ENCODE measurements around the gene ANKRD29. TPM values are rescaled to one million over a fixed set of nuclear protein-coding genes. Genes with fewer than 3 reads are reported as not detected.
"Not testable (repeated sequence)": the region's sequence is repeated elsewhere in the genome, so short reads cannot be mapped to it uniquely, and the experiment has no call there.

Gene ANKRD29
- total RNA-seq, 1 donor from 2014 or later = 6.1 TPM

DNA sequence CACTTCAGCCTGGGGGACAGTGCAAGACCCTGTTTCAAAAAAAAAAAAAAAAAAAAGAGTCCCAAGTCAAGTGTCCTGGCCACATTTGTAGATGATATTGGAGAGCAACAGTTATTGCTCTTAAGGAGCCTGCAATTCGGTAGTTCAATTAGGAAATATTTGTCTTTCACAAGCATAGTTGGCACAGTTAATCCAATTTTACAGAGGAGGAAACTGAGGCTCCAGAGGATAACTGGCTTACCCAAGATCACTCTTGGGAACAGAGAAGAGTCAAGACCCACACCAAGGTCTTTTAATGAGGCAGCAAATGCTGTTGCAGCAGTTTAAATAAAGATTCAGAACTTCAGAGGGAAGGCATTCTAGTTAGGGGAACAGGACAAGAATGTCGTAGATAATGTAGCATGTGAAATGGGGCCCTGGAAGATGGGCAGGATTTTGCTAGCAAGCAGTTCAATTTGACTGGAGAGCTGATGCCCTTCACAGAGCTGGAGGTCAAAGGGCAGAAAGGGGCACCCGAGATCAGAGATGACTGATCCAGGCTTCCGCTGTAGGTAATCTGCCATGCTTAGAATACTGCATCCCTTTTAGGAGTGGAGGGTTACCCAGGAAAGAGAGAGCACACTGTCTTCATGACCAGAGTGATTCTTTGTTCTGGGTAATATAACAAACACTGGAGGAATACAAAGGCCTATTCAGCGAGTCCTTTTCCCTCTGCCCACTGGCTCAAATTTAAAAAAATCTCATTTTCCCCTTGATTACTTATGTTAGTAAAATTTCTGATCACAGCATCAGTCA is 79.4 kb downstream of the ANKRD29 start:
- DNase-seq = no peak

DNA sequence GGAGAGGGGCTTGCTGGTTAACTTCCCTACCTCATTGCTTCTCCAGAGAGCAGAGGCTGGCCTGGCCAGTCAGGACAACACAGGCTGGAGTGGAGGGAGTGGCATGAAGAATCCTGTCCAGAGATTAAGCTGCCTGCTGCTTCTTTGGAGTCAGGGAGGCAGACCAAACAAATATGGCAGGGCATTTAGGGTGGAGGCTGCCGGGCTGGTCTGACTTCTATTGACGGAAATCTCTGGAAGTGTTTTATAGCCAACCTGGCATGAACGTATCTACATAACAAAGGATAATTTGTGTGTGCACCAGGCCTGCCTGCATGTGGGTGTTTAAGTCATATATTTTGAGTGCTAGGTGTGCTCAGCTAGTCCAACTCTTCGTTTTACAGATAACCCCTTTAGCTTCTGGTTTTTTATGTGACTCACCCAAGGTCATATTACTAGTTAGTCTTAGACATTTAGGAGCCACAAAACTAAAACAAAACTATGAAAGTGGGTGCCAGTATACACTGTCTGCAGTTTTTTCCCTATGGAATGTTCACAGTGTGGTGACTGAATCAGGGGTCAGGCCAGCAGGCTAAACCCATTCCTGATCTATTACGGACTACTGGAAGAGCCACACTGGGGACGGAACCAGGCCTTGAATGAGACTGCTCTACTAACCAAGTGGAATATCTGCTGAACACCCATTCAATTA is 81.9 kb downstream of the ANKRD29 start:
- DNase-seq = no peak

GRCh38 chr18:23578891-23579653 is 83.6 kb downstream of the ANKRD29 start:
- DNase-seq = no peak

DNA sequence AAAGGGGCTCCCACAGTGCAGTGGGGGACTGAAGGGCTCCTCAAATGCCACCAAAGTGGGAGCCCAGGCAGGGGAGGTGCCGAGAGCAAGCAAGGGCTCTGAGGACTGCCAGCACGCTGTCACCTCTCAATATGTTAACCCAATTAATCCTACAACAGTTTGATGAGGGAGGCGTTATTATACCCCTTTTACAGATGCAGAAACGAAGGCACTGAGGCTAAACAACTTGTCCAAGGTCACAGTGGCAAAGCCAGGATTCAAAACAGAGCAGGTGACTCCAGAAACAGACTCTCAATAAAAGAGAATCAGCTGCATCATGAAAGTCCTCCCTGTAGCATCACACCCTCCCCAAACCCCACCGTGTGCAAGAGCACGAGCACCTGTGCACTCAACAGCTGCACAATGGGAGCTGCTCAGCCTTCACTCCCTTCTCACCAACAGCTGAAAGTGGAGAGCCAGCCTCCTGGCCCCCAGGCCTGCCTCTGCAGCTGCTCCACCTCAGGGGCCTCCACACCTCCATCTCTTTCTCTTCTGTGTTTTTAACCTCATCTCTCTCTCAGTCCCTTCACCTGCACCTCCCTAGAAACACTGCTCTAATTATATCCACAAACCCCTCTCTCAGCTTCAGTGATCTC is 84.5 kb downstream of the ANKRD29 start:
- no peak for DNase-seq

DNA sequence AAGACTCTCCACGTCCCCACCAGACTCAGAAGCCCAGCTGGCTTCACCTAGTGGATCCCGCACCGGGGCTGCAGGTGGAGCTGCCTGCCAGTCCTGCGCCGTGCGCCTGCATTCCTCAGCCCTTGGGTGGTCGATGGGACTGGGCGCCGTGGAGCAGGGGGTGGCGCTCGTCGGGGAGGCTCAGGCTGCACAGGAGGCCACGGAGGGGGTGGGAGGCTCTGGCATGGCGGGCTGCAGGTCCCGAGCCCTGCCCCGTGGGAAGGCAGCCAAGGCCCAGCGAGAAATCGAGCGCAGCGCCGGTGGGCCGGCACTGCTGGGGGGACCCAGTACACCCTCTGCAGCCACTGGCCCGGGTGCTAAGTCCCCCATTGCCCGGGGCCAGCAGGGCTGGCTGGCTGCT is 85.2 kb downstream of the ANKRD29 start:
- not testable (repeated sequence) for DNase-seq

GRCh38 chr18:23575309-23575651 is 87.4 kb downstream of the ANKRD29 start:
- DNase-seq = no peak

GRCh38 chr18:23574611-23575308 is 88.0 kb downstream of the ANKRD29 start:
- no peak for DNase-seq

DNA sequence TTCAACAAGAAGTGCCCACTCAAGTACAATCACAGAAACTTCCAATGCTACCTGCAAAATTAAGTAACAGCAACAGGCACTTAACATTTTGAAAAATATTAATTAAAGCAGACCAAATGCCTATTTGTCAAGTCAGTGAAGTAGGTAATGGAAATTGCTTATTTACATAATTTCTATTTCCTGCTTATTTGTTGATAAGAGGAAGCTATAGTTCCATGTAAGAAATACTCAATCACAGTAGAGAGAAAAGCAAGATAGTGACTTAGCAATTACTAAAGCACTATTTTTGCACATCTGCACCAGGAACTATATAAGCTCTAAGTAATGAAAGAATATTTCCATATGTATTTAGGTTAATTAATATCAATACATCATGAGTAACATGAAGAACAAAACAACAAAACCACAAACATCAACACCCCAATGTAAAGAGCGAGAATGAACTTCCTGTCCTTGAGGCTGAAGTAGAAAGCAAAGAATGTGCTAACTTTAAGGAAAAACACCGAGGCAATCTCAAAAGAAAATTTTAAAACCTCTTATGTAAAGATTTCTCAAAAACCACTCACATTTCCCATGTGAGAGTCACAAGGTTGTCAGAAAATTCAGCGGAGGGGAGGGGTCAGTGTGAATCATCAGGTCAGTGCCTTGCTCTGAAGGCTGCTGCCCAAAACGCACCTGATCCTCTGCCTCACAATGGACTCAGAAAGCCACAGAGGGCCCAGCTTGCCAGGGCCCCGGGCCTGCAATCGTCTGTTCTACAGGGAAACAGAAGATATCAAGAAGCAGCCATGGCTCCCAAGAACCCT is 88.9 kb downstream of the ANKRD29 start:
- no peak for DNase-seq

DNA sequence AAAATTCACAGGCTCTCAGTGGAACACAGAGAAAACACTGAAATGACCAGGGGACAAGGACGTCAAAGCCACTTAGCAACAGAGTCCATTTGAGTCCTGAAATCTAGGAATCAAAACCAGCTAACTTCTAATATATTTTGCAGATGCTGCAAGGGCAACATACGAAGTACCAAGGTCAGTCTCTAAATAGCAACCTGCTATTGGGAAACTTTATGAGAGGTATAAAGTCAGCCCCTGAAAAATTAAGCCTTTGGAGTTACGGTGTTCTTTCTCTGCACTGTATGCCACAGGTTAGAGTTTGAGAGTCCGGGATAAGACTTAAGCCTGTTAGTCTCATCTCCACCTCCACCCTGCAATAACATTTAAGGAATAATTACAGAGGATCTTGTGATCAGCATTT is 89.7 kb downstream of the ANKRD29 start:
- DNase-seq = no peak

DNA sequence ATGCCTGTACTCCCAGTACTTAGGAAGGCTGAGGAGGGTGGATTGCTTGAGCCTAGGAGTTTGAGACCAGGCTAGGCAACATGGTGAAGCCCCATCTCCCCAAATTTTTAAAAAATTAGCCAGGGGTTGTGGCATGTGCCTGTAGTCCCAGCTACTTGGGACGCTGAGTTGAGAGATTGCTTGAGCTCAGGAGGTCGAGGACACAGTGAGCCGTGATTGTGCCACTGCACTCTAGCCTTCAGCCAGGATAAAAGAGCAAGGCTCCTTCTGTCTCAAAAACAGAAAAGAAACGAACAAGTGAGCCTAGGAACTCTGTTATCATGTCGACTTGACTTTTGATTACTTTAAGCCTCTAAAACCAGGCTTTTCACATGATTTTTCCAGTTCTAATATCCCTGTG is 90.1 kb downstream of the ANKRD29 start:
- no peak for DNase-seq

GRCh38 chr18:23572012-23572411 is 90.7 kb downstream of the ANKRD29 start:
- no peak for DNase-seq

- DNase-seq = no peak
Measured at GRCh38 chr18:23570912-23571504, 91.7 kb downstream of the ANKRD29 start.

DNA sequence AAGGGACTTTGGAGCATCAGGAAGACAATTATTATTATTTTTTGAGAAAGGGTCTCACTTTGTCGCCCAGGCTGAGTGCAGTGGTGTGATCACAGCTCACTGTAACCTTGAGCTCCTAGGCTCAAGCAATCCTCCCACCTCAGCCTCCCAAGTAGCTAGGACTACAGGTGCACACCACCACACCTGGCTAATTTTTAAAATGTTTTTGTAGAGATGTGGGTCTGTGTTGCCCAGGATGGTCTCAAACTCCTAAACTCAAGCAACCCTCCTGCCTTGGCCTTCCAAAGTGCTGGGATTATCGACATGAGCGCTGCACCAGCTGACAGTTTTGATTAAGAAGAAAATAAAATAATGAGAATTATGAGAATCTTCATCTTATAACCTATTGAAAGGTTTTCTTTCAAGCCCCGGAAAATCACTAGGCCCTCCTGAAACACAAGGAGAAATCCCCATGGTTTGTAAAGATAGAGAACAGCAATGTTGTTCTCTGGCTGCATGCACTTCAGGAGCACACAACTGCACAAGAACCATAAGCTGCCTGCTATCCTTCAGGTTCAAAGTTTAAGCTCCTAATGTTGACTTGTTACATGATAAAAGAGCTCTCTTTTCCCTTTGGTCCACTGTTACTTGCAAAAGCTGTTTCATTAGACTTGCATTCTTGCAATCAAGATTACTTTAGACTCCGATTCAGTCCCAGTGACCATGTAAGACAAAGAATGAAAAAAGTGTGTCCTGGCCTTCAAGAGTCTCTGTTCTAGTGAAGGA is 93.2 kb downstream of the ANKRD29 start:
- DNase-seq = no peak

GRCh38 chr18:23568281-23569138 is 94.2 kb downstream of the ANKRD29 start:
- no peak for DNase-seq

GRCh38 chr18:23567671-23568070 is 95.0 kb downstream of the ANKRD29 start:
- no peak for DNase-seq

GRCh38 chr18:23565916-23566547 is 96.7 kb downstream of the ANKRD29 start:
- DNase-seq = no peak

- no peak for DNase-seq
Measured at GRCh38 chr18:23563377-23564043, 99.2 kb downstream of the ANKRD29 start.

GRCh38 chr18:23560186-23560585 is 102.5 kb downstream of the ANKRD29 start:
- DNase-seq = no peak
